PC-9 (cell line): ENCODE data around the gene RNF44. TPM values are rescaled to one million over a fixed set of nuclear protein-coding genes. Genes with fewer than 3 reads are reported as not detected.

ENCODE experiments used
- BruUV-seq: library from RNA; stranded (reverse); fragments of 400-500 nt; replicated peaks from 2 replicates; lab custom pipeline; 2021; lab: Mats Ljungman, UMichigan
- CTCF ChIA-PET: fragments of 300-600 bp; sonication (Branson Sonifier 250); formaldehyde crosslinking; loops from one replicate; lab custom pipeline; 2022; ENCODE audit warnings: antibody characterized with exemption; lab: Charles Lee
- POLR2A ChIA-PET: fragments of 300-600 bp; sonication (Branson Sonifier 250); formaldehyde crosslinking; loops from one replicate; lab custom pipeline; 2022; ENCODE audit warnings: antibody characterized with exemption; ENCODE audit not compliant: unreplicated experiment; lab: Charles Lee
- DNase-seq, 2 experiments: peaks; one replicate each; pipeline versions ENCODE4 v3.0.0 to v3.0.0-alpha.2; 2015 to 2022; ENCODE audit warnings: mixed read lengths in 1 of 2
- H2AFZ ChIP-seq: fragments of 200-600 bp; sonication (generic); 2 replicates; pipeline ENCODE4 v1.8.1; 2017; ENCODE audit warnings: antibody characterized with exemption
- H3F3A ChIP-seq: fragments of 200-600 bp; sonication (generic); 2 replicates; pipeline ENCODE4 v1.8.1; 2017; ENCODE audit warnings: antibody characterized with exemption, mild to moderate bottlenecking, low read depth; ENCODE audit not compliant: insufficient read depth
- H3K27ac ChIP-seq: fragments of 200-600 bp; sonication (generic); 2 replicates; pipeline ENCODE4 v1.6.1; 2016; ENCODE audit warnings: mixed run types
- H3K27me3 ChIP-seq: fragments of 200-600 bp; sonication (generic); 2 replicates; pipeline ENCODE4 v1.6.1; 2016; ENCODE audit warnings: low read depth, mixed run types; ENCODE audit not compliant: insufficient read depth
- H3K36me3 ChIP-seq: fragments of 200-600 bp; sonication (generic); 2 replicates; pipeline ENCODE4 v1.6.1; 2016; ENCODE audit warnings: low read depth, mixed run types
- H3K4me1 ChIP-seq: fragments of 200-600 bp; sonication (generic); replicated peaks from 2 replicates; pipeline ENCODE4 v1.6.1; 2016; ENCODE audit warnings: mixed run types; ENCODE audit not compliant: insufficient read depth
- H3K4me2 ChIP-seq: fragments of 200-600 bp; sonication (generic); 2 replicates; pipeline ENCODE4 v1.6.1; 2017; ENCODE audit warnings: mixed run types
- H3K4me3 ChIP-seq: fragments of 200-600 bp; sonication (generic); 2 replicates; pipeline ENCODE4 v1.6.1; 2016; ENCODE audit warnings: mixed run types
- H3K79me2 ChIP-seq: fragments of 200-600 bp; sonication (generic); 2 replicates; pipeline ENCODE4 v1.6.1; 2017; ENCODE audit warnings: low read depth, mixed run types
- H3K9me2 ChIP-seq: fragments of 200-600 bp; sonication (generic); 2 replicates; pipeline ENCODE4 v1.8.1; 2017; ENCODE audit warnings: mild to moderate bottlenecking; ENCODE audit not compliant: insufficient read depth
- H3K9me3 ChIP-seq: fragments of 200-600 bp; sonication (generic); 2 replicates; pipeline ENCODE4 v1.8.1; 2016; ENCODE audit warnings: low read depth; ENCODE audit not compliant: insufficient read depth
- H4K20me1 ChIP-seq: fragments of 200-600 bp; sonication (generic); 2 replicates; pipeline ENCODE4 v1.8.1; 2017; ENCODE audit not compliant: insufficient read depth
- CTCF ChIP-seq: fragments of 200-600 bp; sonication (generic); conservative IDR thresholded peaks from 2 replicates; pipeline ENCODE4 v1.6.1; 2017; ENCODE audit warnings: mixed run types, antibody characterized with exemption, mild to moderate bottlenecking, moderate library complexity
- EZH2 ChIP-seq: fragments of 200-600 bp; sonication (generic); IDR thresholded peaks from 2 replicates; pipeline ENCODE4 v1.8.0; 2017; ENCODE audit warnings: antibody characterized with exemption, low read depth
- intact Hi-C: fragments of 100-400 bp; cut with micrococcal nuclease; formaldehyde crosslinking; loops from one replicate; pipeline ENCODE4 v1.10.0; 2022; ENCODE audit not compliant: unreplicated experiment
- total RNA-seq: library from RNA; stranded (reverse); gene quantifications from 2 replicates; pipeline ENCODE4 v1.2.3, GENCODE V29; 2021

Gene RNF44
- total RNA-seq, 1 experiment from 2014 or later, result 87.4 TPM

- no peaks in the 10 kb centered on the region; the same call in 1 of the 2 replicates for H3K9me3 ChIP-seq
- H4K20me1 ChIP-seq, result no peaks in the 10 kb centered on the region
- 0 out of 2 replicates have a peak, but pooled peaks cover 4% of the 10 kb centered on the region for H3K4me1 ChIP-seq
- no peaks in the 10 kb centered on the region for H3K79me2 ChIP-seq
- intact Hi-C loops, result no loop called here
- no peaks in the 10 kb centered on the region for H3K9me2 ChIP-seq
- no peak overlapping the region for H2AFZ ChIP-seq
- H3F3A ChIP-seq, result peaks cover 5% of the 10 kb centered on the region; the same call in 1 of the 2 replicates
- no peak overlapping the region for H3K4me2 ChIP-seq
- H3K36me3 ChIP-seq, result no peaks in the 10 kb centered on the region
- ChIA-PET CTCF (interaction anchor here (0.8 kb wide), 1 partner anchor 849 kb away, joined by 3 read pairs; no protein-coding TSS in a partner anchor), POLR2A (no interaction called here)
- no peak for DNase-seq
- H3K4me3 ChIP-seq, result no peak overlapping the region
- BruUV-seq, result no TSS peak
- TF ChIP-seq CTCF (no peak), EZH2 (no peak)
- H3K27ac ChIP-seq, result no peak overlapping the region
- H3K27me3 ChIP-seq, result no peaks in the 10 kb centered on the region; the same call in 1 of the 2 replicates
These were observed 42.1 kb upstream of the RNF44 start for GRCh38 chr5:176579323-176579722.

- no peaks in the 10 kb centered on the region for H3K36me3 ChIP-seq
- no peak overlapping the region for H2AFZ ChIP-seq
- peak; percentile 63 to 86 for DNase-seq
- intact Hi-C loops, result loop anchor here (1.0 kb wide), 1 partner anchor 162 kb away; the partner anchor contains the start of gene CLTB
- no peaks in the 10 kb centered on the region for H3K9me3 ChIP-seq
- no peak overlapping the region for H3K27ac ChIP-seq
- no peaks in the 10 kb centered on the region for H3K27me3 ChIP-seq
- no peaks in the 10 kb centered on the region for H3K79me2 ChIP-seq
- no TSS peak for BruUV-seq
- H3K4me3 ChIP-seq, result no peak overlapping the region
- ChIA-PET CTCF (interaction anchor here (0.8 kb wide), 1 partner anchor 848 kb away, joined by 3 read pairs; no protein-coding TSS in a partner anchor), POLR2A (interaction anchor here (0.6 kb wide), 1 partner anchor 847 kb away, joined by 5 read pairs; no protein-coding TSS in a partner anchor)
- H3K4me2 ChIP-seq, result peak overlapping the region; percentile 34; the same call in 1 of the 2 replicates
- H3F3A ChIP-seq, result peaks cover 5% of the 10 kb centered on the region; the same call in 1 of the 2 replicates
- H3K9me2 ChIP-seq, result no peaks in the 10 kb centered on the region
- H4K20me1 ChIP-seq, result no peaks in the 10 kb centered on the region
- H3K4me1 ChIP-seq, result 0 out of 2 replicates have a peak, but pooled peaks cover 4% of the 10 kb centered on the region
- peak; percentile 83 for TF ChIP-seq CTCF
- TF ChIP-seq EZH2, result no peak
These were observed 41.2 kb upstream of the RNF44 start for GRCh38 chr5:176578391-176578808.

- Histone ChIP-seq H3K9me3 (no peaks in the 10 kb centered on the region), H3K4me2 (no peak overlapping the region), H3K4me3 (no peak overlapping the region), H3K79me2 (no peaks in the 10 kb centered on the region), H2AFZ (no peak overlapping the region), H3K9me2 (no peaks in the 10 kb centered on the region), H3K36me3 (no peaks in the 10 kb centered on the region), H3K27me3 (no peaks in the 10 kb centered on the region), H3F3A (peaks cover 5% of the 10 kb centered on the region; the same call in 1 of the 2 replicates), H3K4me1 (0 out of 2 replicates have a peak, but pooled peaks cover 4% of the 10 kb centered on the region), H3K27ac (no peak overlapping the region), H4K20me1 (no peaks in the 10 kb centered on the region)
- CTCF ChIA-PET, result no interaction called here
- TF ChIP-seq EZH2 (no peak), CTCF (no peak)
- POLR2A ChIA-PET, result no interaction called here
- no TSS peak for BruUV-seq
- no peak for DNase-seq
- intact Hi-C loops, result loop anchor here (1.0 kb wide), 1 partner anchor 161 kb away; the partner anchor contains the start of gene CLTB
These were observed 40.3 kb upstream of the RNF44 start for GRCh38 chr5:176577312-176578176.
